Fibroblast of villous mesenchyme (primary cell): ENCODE results near the gene STARD3. TPM values are rescaled to one million over a fixed set of nuclear protein-coding genes. Genes with fewer than 3 reads are reported as not detected.

Source experiments
- DNase-seq: peaks from one replicate; pipeline ENCODE4 v3.0.0-alpha.2; 2010; ENCODE audit warnings: low read depth
- H3K4me3 ChIP-seq: 2 replicates; pipeline ENCODE4 v1.5.1; 2011; ENCODE audit warnings: low read depth, mild to moderate bottlenecking, low read length
- total RNA-seq: library from RNA; depleted of rRNA; stranded (reverse); fragments of >200 nt; gene quantifications from 2 replicates; pipeline ENCODE4 v1.2.3, GENCODE V29; 2012
- TF ChIP-seq, protein P1 (sequence below): IDR thresholded peaks from 2 replicates; pipeline ENCODE4 v1.5.1; 2012; ENCODE audit warnings: low read depth, mild to moderate bottlenecking, low read length; ENCODE audit not compliant: insufficient read depth

Gene STARD3
- total RNA-seq, 1 donor: 23.7 TPM

DNA sequence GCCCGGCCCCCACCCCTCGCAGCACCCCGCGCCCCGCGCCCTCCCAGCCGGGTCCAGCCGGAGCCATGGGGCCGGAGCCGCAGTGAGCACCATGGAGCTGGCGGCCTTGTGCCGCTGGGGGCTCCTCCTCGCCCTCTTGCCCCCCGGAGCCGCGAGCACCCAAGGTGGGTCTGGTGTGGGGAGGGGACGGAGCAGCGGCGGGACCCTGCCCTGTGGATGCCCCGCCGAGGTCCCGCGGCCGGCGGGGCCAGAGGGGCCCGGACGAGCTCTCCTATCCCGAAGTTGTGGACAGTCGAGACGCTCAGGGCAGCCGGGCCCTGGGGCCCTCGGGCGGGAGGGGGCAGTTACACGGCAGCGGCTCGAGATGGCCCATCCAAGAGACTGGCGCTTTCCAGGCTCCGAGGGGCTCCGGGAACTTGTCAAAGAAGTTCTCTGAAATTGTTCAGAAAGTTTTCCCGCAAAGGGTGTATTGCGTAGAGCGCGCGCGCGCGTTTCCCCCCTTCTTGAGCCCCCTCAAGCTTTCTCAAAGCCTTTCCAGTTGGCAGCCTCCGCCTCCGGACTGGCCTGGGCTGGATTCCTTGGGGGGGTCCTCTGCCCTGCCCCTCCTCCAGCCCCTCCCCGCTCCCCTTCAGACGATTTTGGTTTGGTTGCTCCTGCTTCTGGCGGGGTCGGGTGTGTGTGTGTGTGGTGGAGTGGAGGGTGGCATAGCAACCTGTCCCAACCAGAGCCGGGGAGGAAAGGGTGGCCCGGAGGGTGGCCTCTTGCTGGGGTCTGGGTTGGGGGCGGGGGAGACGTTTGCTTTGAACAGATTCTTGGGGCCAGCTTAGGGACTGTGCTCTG lies 63.4 kb downstream of the STARD3 start:
- peak overlapping the region; percentile 83 for H3K4me3 ChIP-seq
- peak; percentile 35 for DNase-seq
- TF ChIP-seq, protein P1, sequence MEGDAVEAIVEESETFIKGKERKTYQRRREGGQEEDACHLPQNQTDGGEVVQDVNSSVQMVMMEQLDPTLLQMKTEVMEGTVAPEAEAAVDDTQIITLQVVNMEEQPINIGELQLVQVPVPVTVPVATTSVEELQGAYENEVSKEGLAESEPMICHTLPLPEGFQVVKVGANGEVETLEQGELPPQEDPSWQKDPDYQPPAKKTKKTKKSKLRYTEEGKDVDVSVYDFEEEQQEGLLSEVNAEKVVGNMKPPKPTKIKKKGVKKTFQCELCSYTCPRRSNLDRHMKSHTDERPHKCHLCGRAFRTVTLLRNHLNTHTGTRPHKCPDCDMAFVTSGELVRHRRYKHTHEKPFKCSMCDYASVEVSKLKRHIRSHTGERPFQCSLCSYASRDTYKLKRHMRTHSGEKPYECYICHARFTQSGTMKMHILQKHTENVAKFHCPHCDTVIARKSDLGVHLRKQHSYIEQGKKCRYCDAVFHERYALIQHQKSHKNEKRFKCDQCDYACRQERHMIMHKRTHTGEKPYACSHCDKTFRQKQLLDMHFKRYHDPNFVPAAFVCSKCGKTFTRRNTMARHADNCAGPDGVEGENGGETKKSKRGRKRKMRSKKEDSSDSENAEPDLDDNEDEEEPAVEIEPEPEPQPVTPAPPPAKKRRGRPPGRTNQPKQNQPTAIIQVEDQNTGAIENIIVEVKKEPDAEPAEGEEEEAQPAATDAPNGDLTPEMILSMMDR: no peak

DNA sequence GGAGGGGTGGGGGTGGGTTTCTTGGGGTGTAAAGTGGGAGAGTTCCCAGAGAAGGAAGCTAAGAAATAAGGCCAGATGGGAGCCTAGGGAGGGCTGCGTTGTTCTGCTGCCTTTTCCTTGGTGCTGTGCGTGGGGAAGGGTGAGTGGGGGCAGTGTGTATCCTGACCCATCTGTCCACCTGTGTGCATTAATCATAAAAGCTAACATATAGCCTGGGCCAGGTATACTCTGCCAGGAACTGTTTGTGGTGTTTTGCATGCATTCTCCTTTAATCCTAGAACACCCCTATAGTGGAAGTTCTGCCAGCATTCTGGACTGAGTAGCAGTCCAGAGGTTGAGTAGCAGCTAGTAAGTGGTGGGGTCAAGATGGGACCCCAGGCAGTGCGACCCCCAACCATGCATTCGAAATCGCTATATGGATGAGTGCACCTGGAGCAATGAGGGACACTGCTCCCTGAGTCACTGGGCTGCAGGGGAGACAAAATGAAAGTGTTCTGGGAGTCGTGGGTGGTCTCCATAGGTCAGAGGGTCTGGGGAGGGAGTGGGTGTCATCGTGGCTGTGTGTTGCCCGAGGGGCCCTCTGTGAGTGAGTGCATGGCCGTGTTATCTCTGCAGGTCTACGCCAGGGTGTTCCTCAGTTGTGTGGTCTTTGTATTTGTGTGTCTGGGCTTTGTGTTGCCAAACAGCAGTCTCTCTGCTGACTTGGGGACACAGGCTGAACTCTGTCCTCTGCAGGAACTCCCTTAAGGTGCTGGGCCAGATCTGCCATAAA lies 64.3 kb downstream of the STARD3 start:
- peak overlapping the region; percentile 83 for H3K4me3 ChIP-seq
- TF ChIP-seq, protein P1: no peak
- DNase-seq: no peak

DNA sequence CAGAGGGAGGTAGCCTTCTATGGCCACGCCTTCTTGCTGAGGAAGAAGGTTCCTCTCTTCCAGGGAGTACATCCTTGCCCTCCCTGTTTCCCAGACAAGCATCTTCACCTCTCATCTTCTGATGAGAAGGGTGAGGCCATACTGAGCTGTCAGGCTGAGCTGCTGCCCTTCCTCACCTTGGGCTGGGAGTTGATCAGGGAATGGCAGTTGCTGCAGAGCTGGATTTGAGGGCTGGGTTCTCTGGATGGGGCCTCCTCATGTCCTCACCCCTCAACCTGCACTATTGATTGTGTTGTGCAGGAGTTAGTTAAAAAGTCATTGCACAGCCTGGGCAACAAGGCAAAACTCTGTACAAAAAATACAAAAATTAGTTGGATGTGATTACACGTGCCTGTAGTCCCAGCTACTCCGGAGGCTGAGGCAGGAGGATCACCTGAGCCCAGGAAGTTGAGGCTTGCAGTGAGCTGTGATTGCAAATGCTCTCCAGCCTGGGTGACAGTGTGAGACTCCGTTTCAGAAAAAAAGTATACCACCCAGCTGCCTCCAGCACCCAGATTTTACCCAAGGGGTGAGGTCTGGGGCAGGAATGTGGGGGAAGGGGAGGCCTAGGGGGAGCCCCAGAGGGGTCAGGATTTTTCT lies 65.0 kb downstream of the STARD3 start:
- DNase-seq: no peak
- no peak overlapping the region for H3K4me3 ChIP-seq

DNA sequence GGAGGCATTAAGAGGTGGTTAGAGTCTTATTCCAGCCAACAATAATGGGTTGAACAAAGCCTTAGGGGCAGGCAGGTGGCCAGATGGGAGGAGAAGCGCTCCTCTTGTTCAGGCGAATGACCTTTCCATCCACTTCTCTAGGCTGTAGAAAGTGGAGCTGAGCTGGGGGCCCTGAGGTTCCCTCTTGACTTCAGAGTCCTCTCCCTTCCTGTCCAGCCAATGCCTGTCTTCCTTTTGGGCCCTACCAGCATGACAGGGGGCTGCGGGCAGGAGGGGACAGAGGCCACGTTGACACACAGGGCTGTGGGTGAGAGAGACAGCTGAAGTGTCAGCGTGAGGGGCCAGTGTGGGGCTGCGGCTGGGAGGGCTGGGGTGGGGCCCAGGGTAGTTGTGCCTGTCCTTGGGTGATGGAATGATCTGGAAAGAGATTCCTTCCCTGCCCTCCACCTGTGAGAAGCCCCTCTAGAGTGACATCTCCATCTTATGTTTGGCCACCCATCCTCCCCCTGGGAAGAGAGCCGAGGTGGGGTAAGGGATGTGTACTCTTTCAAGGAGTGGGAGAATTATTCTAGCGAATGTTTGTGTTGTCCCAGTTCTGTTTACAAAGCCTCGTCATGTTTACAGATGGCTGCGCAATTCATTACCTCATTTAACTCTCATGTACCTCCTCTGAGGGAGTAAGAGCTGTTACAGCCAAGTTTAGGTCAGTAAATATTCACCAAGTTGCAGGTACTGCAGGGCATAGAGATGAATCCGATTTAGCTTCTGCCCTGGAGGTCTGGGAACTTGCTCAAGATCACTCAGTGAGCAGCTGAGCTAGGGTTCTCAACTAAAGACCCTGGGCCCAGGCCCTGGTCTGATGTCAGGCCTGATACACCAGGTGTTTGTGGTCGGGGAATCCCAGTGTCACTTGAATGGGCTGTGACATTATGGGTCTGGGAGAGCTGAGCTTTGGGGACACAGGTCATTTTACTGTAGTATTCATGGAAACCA lies 66.3 kb downstream of the STARD3 start:
- DNase-seq: peak; percentile 63
- TF ChIP-seq, protein P1: no peak
- H3K4me3 ChIP-seq: no peak overlapping the region

More for the DNA sequence above, 65.0 kb downstream of the STARD3 start:
- TF ChIP-seq, protein P1: no peak

DNA sequence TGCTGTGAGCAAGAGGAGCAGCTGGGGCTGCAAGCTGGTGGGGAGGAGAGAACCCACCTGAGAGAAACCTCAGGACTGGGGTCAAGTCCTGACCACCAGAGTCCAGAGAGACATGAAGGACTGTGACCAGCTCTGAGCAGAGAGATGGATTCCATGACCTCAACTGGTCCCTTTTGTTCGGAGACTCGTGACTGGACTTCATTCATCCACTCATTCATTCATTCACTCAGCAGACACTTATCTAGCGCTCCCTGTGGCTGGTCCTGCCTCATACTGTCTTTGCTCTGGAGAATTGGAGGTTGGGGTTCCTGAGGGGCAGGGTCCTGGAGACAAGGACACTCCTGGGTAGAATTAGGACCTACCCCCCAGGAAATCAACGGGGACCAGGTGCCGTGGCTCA lies 67.0 kb downstream of the STARD3 start:
- no peak for DNase-seq
- TF ChIP-seq, protein P1: no peak
- H3K4me3 ChIP-seq: no peak overlapping the region
